IPS-20b (cell line): ENCODE data around the gene PPARA.
"Not testable (repeated sequence)": the region's sequence is repeated elsewhere in the genome, so short reads cannot be mapped to it uniquely, and the experiment has no call there.

Source experiments
- H3K27ac ChIP-seq: one replicate; pipeline ENCODE4 v1.5.1; 2013; ENCODE audit warnings: low read length
- H3K27me3 ChIP-seq: 2 replicates; pipeline ENCODE4 v1.6.1; 2013; ENCODE audit warnings: mild to moderate bottlenecking, low read length, inconsistent platforms; ENCODE audit not compliant: insufficient read depth
- H3K36me3 ChIP-seq: 2 replicates; pipeline ENCODE4 v1.6.1; 2013; ENCODE audit warnings: low read depth, mild to moderate bottlenecking, inconsistent platforms, low read length, moderate library complexity; ENCODE audit not compliant: insufficient read depth
- H3K4me1 ChIP-seq: 2 replicates; pipeline ENCODE4 v1.6.1; 2013; ENCODE audit warnings: mild to moderate bottlenecking, control low read depth, inconsistent platforms, low read length, moderate library complexity; ENCODE audit not compliant: insufficient read depth
- H3K4me3 ChIP-seq: 2 replicates; pipeline ENCODE4 v1.5.1; 2013; ENCODE audit warnings: mild to moderate bottlenecking, low read length, inconsistent platforms
- H3K9ac ChIP-seq: 2 replicates; pipeline ENCODE4 v1.6.1; 2013; ENCODE audit warnings: low read depth, mild to moderate bottlenecking, inconsistent platforms, low read length, moderate library complexity
- H3K9me3 ChIP-seq: 2 replicates; pipeline ENCODE4 v1.6.1; 2013; ENCODE audit warnings: mild to moderate bottlenecking, low read depth, low read length, inconsistent platforms; ENCODE audit not compliant: insufficient read depth

Gene PPARA

DNA sequence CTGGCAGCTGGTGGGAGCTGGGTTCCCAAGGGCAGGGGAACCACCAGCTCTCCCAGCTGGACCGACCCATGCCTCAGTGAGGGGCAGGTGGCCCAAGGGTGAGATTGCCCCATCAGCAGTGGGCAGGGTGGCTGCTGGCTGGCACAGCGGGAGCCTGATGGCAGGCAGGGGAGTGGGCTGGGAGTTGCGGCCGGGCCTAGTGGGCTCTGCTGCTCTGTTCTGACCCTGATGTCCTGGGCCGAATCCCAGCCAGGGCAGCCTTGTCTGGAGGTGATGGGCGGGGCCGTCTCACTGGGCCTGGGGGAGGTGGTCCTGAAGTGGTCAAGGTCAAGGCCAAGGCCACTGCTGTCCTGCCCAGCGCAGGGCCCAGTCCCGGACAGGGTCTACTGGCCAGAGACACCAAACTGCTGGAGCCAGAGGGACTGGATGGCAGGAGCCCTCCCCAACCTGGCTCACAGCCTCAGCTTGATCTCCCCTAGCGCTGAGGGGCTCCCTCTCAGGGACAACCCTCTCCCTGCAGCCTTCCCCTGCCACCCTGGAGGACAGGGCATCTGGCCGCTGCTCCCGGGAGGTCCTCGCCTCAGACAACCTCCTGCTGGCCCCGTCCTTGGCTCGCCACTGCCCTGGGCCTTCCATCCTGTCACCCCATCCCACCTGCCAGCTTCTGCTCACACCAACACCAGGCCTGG lies 26.5 kb upstream of the PPARA start:
- Histone ChIP-seq H3K4me1 (no peaks in the 10 kb centered on the region), H3K9me3 (no peaks in the 10 kb centered on the region), H3K27ac (no peak overlapping the region), H3K4me3 (no peak overlapping the region), H3K36me3 (no peaks in the 10 kb centered on the region), H3K27me3 (no peaks in the 10 kb centered on the region; the same call in 1 of the 2 replicates), H3K9ac (no peak overlapping the region)

DNA sequence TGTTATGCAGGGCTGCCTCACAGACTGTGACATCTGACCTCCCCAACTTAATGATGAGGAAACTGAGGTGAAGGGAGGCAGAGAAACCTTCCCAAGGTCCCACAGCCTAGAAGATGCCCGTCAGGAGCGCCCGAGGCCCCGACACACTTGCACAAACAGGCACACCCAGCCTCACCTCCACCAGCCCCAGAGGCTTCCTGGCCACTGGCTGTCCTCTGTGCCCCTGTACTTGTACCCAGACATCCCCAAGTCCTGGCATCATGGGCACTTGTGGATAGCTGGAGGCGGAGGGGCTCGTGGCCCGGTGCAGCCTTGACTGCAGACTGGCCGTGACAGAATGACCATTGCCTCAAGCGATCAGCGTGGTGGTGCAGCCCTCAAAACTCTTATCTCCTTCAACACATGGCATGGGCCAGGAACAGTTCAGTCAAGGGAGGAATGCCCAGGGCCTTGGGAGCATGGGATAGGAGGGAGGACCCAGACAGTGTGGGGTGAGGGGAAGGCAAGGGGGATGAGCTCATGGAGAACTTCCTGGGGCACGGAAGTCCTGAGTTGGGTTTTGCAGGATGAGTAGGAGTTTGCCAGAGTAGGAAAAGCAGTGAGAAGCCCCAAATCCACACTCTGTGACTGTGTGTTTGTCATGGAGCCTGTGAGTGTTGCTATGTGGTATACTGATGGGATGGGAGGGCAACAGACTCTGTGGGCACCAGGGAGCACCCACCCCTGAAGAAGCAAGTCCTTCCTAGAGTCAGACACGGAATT lies 25.8 kb upstream of the PPARA start:
- H3K9ac ChIP-seq, result no peak overlapping the region
- no peaks in the 10 kb centered on the region; the same call in 1 of the 2 replicates for H3K27me3 ChIP-seq
- H3K9me3 ChIP-seq, result no peaks in the 10 kb centered on the region
- H3K36me3 ChIP-seq, result no peaks in the 10 kb centered on the region
- no peak overlapping the region for H3K4me3 ChIP-seq
- H3K27ac ChIP-seq, result no peak overlapping the region
- no peaks in the 10 kb centered on the region for H3K4me1 ChIP-seq

DNA sequence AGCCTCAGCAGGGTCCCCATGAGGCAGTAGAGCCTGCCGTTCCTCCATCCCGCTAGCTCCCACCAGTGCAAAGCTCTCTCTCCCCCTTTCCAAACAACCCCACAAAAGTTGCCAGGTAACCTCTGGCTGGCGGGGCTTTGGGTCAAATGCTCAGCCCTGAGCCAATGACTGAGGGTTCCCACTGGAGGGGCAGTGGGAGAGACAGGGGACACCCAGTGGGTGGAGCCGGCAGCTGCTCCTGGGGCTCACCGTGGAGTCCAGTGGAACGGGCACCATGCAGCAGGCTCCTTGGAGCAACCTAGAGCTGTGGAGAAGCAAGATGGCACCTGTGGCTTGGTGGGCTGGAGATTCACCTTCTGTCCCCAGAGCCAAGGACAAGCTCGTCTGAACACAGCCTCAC lies 25.0 kb upstream of the PPARA start:
- no peak overlapping the region for H3K9ac ChIP-seq
- no peaks in the 10 kb centered on the region for H3K4me1 ChIP-seq
- no peak overlapping the region for H3K27ac ChIP-seq
- no peaks in the 10 kb centered on the region for H3K9me3 ChIP-seq
- no peaks in the 10 kb centered on the region; the same call in 1 of the 2 replicates for H3K27me3 ChIP-seq
- no peak overlapping the region for H3K4me3 ChIP-seq
- H3K36me3 ChIP-seq, result no peaks in the 10 kb centered on the region

DNA sequence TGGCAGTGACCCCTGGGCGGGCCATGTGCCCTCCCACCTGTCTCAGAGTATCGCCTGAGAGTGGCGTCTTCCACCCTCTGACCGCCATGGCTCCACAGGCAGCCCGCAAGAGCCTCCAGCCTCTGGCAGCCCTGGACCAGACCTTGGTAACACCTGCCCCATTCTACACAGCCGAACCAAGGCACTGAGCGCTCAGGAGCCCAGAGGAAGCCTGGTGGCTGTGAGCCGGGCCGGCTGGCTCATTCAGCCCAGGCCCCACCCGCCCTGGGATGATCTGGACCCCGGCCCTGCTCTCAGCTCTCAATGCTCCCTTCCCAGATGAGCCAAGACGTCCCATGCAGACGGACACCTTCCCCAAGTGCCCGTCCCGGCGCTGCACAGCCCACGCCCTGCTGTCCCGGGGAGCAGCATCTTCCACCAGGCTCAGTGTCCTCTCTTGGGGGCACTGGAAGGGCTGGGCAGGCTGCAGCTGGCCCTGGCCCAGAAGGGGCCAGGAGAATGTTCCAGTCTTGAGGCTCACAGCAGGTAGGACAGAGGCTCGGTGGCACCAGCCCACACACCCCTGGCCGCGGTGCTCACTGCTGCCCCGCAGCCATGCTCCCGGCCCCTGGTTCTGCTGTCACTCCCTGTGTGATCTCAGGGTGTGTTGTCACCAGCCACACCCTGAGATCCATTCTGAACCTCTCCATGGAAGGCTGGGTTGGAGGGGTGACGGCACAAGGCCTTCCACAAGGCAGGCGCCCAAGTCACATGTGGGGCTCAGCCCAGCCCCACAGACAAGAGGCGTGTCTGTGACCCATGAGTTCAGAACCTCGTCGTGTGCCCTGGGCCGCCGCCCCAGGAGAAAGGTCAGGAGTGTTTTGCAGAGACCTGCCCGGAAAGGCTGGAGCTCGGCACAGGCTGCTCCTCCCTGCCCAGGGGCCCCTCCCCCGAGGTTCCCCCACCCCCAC lies 24.2 kb upstream of the PPARA start:
- Histone ChIP-seq H3K4me3 (no peak overlapping the region), H3K4me1 (no peaks in the 10 kb centered on the region), H3K27me3 (no peaks in the 10 kb centered on the region; the same call in 1 of the 2 replicates), H3K9ac (no peak overlapping the region), H3K27ac (no peak overlapping the region), H3K36me3 (no peaks in the 10 kb centered on the region), H3K9me3 (no peaks in the 10 kb centered on the region)

DNA sequence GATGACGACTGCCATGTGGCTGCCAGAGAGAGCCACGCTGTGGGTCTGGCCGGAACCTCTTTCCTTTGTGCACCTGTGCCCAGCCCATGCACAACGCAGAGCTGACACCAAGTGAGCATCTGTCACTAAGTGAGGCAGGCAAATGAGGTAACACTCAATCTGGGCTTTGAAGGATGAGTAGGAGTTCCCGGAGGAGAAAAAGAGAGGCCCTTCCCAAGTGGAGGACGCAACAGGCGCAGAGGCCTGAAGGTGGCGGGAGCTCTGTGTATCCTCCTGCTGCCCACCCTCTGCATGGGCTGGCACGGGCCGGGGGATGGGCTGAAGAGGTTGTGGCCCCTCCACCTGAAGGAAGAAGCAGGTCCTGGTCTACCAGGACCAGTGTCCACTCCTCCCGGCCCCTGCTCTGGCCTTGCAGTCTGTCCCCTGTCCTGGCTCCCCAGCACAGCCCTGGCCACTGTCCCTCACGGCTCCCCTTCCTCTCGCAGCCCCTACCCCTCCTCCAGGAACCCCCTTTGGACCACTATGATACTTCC lies 23.4 kb upstream of the PPARA start:
- Histone ChIP-seq H3K36me3 (no peaks in the 10 kb centered on the region), H3K27ac (no peak overlapping the region), H3K4me1 (no peaks in the 10 kb centered on the region)

DNA sequence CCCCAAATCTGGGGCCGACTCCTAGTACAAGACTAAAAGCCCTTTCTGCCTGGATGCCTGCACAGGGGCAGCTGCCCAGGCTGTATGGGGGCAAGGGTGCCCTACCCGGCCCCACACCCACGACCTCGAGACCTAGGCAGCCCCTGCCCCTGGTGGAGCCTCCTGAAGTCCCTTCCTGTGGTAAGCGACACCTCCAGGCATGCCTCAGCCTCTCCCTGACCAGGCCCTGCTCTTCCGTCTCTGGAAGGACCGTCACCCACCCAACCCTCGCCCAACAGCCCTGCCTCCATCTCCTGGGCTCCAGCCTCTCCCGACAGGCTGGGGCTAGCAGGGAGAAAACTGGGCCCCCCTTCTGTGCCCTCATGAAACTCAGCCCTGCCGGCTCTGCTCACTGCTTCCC lies 22.8 kb upstream of the PPARA start:
- Histone ChIP-seq H3K4me3 (no peak overlapping the region), H3K27ac (no peak overlapping the region), H3K36me3 (no peaks in the 10 kb centered on the region), H3K9ac (no peak overlapping the region), H3K27me3 (no peaks in the 10 kb centered on the region; the same call in 1 of the 2 replicates), H3K9me3 (no peaks in the 10 kb centered on the region), H3K4me1 (no peaks in the 10 kb centered on the region)

More for the DNA sequence above, 23.4 kb upstream of the PPARA start:
- Histone ChIP-seq H3K4me3 (no peak overlapping the region), H3K9ac (no peak overlapping the region), H3K27me3 (no peaks in the 10 kb centered on the region; the same call in 1 of the 2 replicates), H3K9me3 (no peaks in the 10 kb centered on the region)

DNA sequence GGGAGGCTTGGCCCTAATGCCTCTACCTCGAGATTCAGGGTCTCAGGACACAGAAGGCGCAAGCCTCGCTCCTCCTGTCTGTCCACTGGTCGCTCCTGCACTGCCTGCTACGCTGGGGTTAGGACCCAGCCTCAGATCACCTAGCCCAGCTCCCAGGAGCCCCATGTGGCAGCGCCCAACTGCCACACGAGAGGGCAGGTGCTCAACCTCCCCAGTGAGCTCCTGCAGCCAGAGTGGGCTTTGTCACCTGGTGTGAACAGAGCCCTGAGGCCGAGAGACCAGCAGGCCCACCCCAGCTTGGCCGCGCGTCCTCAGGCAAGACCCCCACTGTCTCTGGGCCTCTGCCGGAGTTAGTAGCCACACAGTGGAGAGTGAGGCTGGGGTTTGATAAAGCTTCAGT lies 21.7 kb upstream of the PPARA start:
- H3K27me3 ChIP-seq, result no peaks in the 10 kb centered on the region

DNA sequence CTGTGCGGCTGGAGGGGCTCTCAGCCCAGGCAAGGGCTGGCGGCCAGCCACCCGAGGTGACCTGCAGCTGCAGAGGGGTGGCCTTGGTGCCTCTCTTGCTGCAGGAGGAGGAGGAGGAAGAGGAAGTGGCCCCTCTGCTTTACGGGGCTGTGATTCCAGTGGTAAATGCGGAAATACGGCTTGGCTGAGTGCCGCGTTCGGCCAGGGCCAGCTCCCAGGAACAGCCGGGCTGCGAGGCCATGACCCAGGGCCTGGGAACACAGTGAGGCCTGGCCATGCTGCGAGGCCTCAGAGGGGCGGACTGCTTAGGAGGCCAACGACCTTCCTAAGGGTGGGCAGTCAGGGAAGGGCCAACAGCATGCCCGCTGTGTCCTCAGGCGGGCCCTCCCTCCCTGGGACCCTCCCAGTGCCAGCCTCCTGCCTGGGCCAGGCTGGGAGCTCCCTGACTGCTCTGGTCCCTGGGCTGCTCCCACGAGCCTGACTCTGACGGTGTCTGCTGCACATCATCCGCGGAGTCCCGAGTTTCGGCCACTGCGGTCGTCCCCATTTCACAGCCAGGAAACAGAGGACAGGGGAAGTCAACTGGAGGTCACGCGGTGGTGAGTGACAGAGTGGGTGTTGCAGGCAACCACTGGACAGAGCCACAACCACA lies 20.8 kb upstream of the PPARA start:
- Histone ChIP-seq H3K4me1 (no peaks in the 10 kb centered on the region), H3K27me3 (no peaks in the 10 kb centered on the region), H3K36me3 (no peaks in the 10 kb centered on the region), H3K27ac (no peak overlapping the region), H3K9ac (no peak overlapping the region), H3K9me3 (no peaks in the 10 kb centered on the region), H3K4me3 (no peak overlapping the region)

More for the DNA sequence above, 21.7 kb upstream of the PPARA start:
- H3K9ac ChIP-seq, result no peak overlapping the region
- H3K4me1 ChIP-seq, result no peaks in the 10 kb centered on the region
- no peaks in the 10 kb centered on the region for H3K36me3 ChIP-seq
- H3K4me3 ChIP-seq, result no peak overlapping the region
- H3K9me3 ChIP-seq, result no peaks in the 10 kb centered on the region
- no peak overlapping the region for H3K27ac ChIP-seq

DNA sequence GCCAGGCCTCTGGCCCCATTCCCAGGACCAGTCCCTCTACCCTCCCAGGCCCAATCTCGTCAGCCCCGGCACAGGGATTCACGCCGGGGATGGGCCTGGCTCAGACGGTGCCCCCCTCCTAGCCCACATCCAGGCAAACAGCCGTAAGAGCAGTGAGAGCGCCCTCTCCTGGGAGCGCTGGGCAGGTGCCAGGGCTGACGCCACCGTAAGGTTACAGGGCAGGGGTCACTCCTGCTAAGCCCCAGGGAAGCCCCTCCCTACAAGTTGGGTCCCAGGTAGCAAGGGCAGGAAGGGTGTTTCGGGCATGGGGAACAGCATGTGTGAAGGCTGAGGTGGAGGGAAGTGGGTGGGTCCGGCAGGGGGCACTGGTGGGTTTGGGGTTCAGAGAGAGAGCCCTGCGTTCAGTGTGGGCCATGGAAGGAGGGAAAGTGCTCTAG lies 19.2 kb upstream of the PPARA start:
- Histone ChIP-seq H3K9ac (no peak overlapping the region), H3K27ac (no peak overlapping the region), H3K36me3 (no peaks in the 10 kb centered on the region), H3K4me3 (no peak overlapping the region), H3K4me1 (no peaks in the 10 kb centered on the region), H3K9me3 (no peaks in the 10 kb centered on the region), H3K27me3 (no peaks in the 10 kb centered on the region)

DNA sequence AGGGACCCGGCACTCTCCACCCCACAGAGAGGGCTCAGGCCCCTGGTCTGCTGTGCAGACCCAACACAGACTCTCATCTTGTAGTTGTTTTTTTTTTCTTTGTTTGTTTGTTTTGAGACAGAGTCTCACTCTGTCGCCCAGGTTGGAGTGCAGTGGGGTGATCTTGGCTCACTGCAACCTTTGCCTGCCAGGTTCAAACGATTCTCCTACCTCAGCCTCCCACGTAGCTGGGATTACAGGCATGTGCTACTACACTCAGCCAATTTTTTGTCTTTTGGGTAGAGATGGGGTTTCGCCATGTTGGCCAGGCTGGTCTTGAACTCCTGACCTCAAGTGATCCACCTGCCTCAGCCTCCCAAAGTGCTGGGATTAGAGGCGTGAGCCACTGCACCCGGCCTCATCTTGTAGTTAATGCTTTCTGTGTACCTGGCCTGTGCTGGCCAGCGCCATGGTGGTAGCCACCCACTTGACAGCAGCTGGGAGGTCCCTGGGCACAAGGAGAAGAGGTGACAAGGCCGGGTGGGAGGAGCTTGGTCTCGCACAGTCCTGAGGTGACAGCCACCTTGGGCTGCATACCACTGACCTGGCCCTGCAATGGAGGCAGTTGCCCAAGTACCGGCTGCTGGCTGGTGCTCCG lies 18.0 kb upstream of the PPARA start:
- H3K4me1 ChIP-seq, H3K27ac ChIP-seq, H3K36me3 ChIP-seq, H3K9me3 ChIP-seq, H3K27me3 ChIP-seq, H3K9ac ChIP-seq, H3K4me3 ChIP-seq: not testable (repeated sequence)
